Measurements from ENCODE around the gene VAV2.

Gene VAV2

GRCh38 chr9:133801739-133802138 is 190.4 kb downstream of the VAV2 start:
- H3K27ac Mint-ChIP-seq: no peak overlapping the region
- no peaks in the 10 kb centered on the region for H3K27me3 Mint-ChIP-seq
- no peaks in the 10 kb centered on the region for H3K4me1 Mint-ChIP-seq
- H3K9me3 Mint-ChIP-seq: no peaks in the 10 kb centered on the region
- no peak overlapping the region for H3K4me3 Mint-ChIP-seq
- H3K36me3 Mint-ChIP-seq: no peaks in the 10 kb centered on the region

- H3K4me3 Mint-ChIP-seq: no peak overlapping the region
- no peak overlapping the region for H3K27ac Mint-ChIP-seq
- no peaks in the 10 kb centered on the region for H3K36me3 Mint-ChIP-seq
- no peaks in the 10 kb centered on the region for H3K9me3 Mint-ChIP-seq
- no peaks in the 10 kb centered on the region for H3K4me1 Mint-ChIP-seq
- H3K27me3 Mint-ChIP-seq: no peaks in the 10 kb centered on the region
Observed at GRCh38 chr9:133800266-133800665, 191.9 kb downstream of the VAV2 start.

DNA sequence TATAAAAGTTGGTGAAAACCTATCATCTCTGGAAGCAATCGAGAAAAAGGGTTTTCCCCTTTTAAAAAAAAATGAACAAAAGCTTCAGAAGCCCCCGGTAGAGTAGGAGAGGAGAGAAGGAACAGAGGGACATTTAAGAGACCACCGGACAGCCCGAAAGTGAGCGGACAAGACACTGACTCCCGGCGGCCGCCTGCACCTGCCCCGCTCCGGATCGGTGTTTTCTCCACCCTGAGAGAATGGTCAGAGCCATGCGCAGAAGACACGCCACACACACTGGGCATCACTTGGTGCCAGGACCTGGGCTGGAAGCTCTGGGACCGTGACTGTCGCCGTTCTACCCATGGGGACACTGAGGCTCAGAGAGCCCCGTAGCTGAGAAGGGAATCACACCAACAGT is 192.4 kb downstream of the VAV2 start:
- Mint-ChIP-seq H3K4me1 (no peaks in the 10 kb centered on the region), H3K4me3 (no peak overlapping the region), H3K27ac (no peak overlapping the region), H3K9me3 (no peaks in the 10 kb centered on the region), H3K27me3 (no peaks in the 10 kb centered on the region), H3K36me3 (no peaks in the 10 kb centered on the region)

DNA sequence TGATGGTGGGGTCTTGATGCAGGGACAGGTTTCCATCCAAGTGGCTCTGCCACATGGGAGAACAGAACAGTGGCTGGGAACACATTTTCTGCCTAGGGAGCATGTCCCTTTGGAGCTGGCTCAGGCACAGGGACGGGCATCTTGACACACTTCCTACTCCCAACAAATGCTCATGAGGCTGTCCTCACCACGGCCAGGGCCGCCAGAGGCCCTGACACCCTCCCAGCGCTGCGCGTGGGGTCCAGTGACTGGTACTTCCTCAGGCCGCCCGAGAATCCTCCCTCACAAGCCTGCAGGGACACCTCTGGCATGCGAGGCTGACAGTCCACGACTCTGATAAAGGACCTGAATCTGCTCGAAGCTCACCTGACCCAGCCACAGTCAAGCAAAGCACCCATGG is 193.0 kb downstream of the VAV2 start:
- Mint-ChIP-seq H3K4me1 (no peaks in the 10 kb centered on the region), H3K9me3 (no peaks in the 10 kb centered on the region), H3K36me3 (no peaks in the 10 kb centered on the region)

DNA sequence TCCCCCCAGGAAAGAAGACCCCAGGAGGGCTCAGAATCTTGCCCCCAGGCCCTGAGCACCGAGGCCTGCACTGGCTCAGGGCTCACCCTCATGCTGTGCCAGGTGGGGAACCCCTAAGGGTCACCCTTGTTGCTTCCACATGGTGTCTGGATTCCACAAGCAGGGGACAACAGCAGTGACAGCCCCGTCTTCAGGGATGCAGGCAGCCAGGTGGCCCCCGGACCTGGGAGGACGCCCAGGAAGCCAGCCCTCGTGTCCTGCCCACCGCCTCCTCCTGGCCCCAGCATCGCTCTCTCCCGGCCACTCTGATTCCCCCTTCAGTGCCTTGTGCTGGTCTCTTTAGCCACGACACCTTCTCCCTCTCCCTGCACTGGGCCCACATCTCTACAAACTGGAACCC is 194.0 kb downstream of the VAV2 start:
- Mint-ChIP-seq H3K36me3 (no peaks in the 10 kb centered on the region), H3K27me3 (no peaks in the 10 kb centered on the region), H3K27ac (no peak overlapping the region), H3K4me1 (no peaks in the 10 kb centered on the region), H3K9me3 (no peaks in the 10 kb centered on the region), H3K4me3 (no peak overlapping the region)

More for the DNA sequence above, 193.0 kb downstream of the VAV2 start:
- no peak overlapping the region for H3K27ac Mint-ChIP-seq
- H3K27me3 Mint-ChIP-seq: no peaks in the 10 kb centered on the region
- no peak overlapping the region for H3K4me3 Mint-ChIP-seq

DNA sequence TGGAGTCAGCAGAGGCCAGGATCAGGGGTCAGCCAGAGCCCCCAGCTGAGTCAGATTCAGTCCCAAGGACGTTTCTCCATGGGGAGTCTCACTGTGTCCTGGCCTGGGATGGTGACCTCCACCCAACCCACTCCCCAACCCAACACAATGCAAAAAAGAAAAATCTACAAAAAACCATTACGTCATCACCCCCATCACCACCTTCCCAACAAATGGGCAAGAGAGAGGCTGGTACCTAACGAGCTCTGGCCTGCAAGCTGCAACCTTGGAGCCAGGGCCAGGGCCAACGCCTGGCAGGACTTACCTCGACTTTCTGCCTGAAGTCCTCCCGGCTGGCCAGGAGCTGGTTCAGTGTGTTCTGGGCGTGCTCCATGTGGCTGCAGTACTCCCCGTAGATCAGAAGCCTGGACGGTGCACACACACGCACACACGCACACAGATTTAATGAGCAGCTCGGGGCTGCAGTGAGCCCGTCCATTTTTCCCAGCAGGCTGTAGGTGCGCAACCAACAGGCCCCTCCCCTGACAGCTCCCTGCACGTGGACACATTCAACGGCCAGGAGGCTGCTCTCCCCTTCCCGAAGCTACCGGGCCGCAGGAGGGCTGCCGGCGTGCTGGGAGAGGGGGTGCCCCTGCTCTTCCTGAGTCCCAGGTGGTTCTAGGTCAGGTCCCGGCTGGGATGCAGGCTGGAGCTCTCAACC is 194.6 kb downstream of the VAV2 start:
- no peaks in the 10 kb centered on the region for H3K36me3 Mint-ChIP-seq
- no peaks in the 10 kb centered on the region for H3K4me1 Mint-ChIP-seq
- H3K4me3 Mint-ChIP-seq: no peak overlapping the region
- no peaks in the 10 kb centered on the region for H3K27me3 Mint-ChIP-seq
- H3K9me3 Mint-ChIP-seq: no peaks in the 10 kb centered on the region
- no peak overlapping the region for H3K27ac Mint-ChIP-seq

- no peaks in the 10 kb centered on the region for H3K9me3 Mint-ChIP-seq
- no peaks in the 10 kb centered on the region for H3K27me3 Mint-ChIP-seq
- H3K4me3 Mint-ChIP-seq: no peak overlapping the region
- no peaks in the 10 kb centered on the region for H3K4me1 Mint-ChIP-seq
- no peak overlapping the region for H3K27ac Mint-ChIP-seq
- no peaks in the 10 kb centered on the region for H3K36me3 Mint-ChIP-seq
Observed at GRCh38 chr9:133796562-133796961, 195.6 kb downstream of the VAV2 start.

GRCh38 chr9:133795049-133795448 is 197.1 kb downstream of the VAV2 start:
- Mint-ChIP-seq H3K27me3 (no peaks in the 10 kb centered on the region), H3K4me3 (no peak overlapping the region), H3K27ac (no peak overlapping the region), H3K4me1 (no peaks in the 10 kb centered on the region), H3K36me3 (no peaks in the 10 kb centered on the region), H3K9me3 (no peaks in the 10 kb centered on the region)

GRCh38 chr9:133794016-133794760 is 197.9 kb downstream of the VAV2 start:
- Mint-ChIP-seq H3K36me3 (no peaks in the 10 kb centered on the region), H3K27me3 (no peaks in the 10 kb centered on the region), H3K9me3 (no peaks in the 10 kb centered on the region), H3K27ac (no peak overlapping the region), H3K4me3 (no peak overlapping the region), H3K4me1 (no peaks in the 10 kb centered on the region)

- H3K27me3 Mint-ChIP-seq: no peaks in the 10 kb centered on the region
- no peak overlapping the region for H3K27ac Mint-ChIP-seq
- no peaks in the 10 kb centered on the region for H3K4me1 Mint-ChIP-seq
- H3K4me3 Mint-ChIP-seq: no peak overlapping the region
- no peaks in the 10 kb centered on the region for H3K9me3 Mint-ChIP-seq
- H3K36me3 Mint-ChIP-seq: no peaks in the 10 kb centered on the region
Observed at GRCh38 chr9:133793471-133793870, 198.7 kb downstream of the VAV2 start.

GRCh38 chr9:133792721-133793470 is 199.2 kb downstream of the VAV2 start:
- Mint-ChIP-seq H3K36me3 (no peaks in the 10 kb centered on the region), H3K27me3 (no peaks in the 10 kb centered on the region), H3K9me3 (no peaks in the 10 kb centered on the region), H3K4me1 (no peaks in the 10 kb centered on the region), H3K27ac (no peak overlapping the region), H3K4me3 (no peak overlapping the region)

DNA sequence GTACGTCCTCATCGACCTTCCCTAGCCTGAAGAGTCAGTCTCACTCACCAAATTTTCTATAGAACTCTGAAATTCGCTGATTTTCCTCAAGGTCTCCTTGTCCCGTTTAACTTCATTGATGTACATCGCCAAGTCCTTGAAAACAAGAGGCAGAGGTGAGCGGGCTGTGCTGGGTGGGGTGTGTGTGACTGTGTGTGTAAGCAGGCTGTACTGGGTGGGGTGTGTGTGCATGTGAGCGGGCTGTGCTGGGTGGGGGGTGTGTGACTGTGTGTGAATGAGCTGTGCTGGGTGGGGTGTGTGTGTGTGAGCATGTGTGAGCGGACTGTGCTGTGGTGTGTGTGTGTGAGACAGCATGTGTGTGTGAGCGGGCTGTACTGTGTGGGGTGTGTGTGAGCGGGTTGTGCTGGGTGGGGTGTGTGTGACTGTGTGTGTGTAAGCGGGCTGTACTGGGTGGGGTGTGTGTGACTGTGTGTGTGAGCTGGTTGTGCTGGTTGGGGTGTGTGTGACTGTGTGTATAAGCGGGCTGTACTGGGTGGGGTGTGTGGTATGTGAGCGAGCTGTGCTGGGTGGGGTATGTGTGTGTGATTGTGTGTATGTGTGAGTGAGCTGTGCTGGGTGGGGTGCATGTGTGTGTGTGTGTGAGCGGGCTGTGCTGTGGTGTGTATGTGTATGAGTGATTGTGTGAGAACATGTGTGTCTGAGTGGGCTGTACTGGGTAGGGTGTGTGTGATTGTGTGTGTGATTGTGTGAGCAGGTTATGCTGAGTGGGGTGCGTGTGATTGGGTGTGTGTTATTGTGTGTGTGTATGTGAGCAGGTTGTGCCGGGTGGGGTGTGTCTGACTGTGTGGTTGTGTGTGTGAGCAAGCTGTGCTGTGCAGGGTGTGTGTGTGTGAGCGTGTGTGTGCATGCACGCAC is 200.1 kb downstream of the VAV2 start:
- H3K9me3 Mint-ChIP-seq: no peaks in the 10 kb centered on the region
- no peaks in the 10 kb centered on the region for H3K36me3 Mint-ChIP-seq
- no peaks in the 10 kb centered on the region for H3K4me1 Mint-ChIP-seq
- H3K27me3 Mint-ChIP-seq: no peaks in the 10 kb centered on the region
- no peak overlapping the region for H3K27ac Mint-ChIP-seq
- no peak overlapping the region for H3K4me3 Mint-ChIP-seq

DNA sequence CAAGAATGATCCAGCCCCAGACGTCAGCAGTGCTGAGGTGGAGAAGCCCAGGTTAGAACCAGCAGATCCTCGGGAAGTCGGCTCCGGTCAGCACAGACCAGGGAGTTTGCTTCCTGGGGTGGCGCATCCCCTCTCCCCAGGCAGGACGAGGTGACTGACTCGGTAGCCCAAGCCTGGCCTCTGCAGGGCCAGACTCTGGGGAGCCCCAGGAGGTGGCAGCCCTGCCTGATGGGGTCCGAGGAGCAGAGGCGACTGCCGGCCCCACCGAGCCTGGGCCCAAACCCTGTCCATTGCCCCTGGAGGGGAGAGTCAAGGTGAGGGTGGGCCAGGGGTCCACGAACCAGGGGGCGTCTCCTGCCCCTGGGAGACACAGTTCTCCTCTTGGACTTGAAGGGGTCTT is 201.1 kb downstream of the VAV2 start:
- H3K36me3 Mint-ChIP-seq: no peaks in the 10 kb centered on the region
- no peak overlapping the region for H3K27ac Mint-ChIP-seq
- no peaks in the 10 kb centered on the region for H3K9me3 Mint-ChIP-seq
- H3K4me1 Mint-ChIP-seq: no peaks in the 10 kb centered on the region
- H3K4me3 Mint-ChIP-seq: no peak overlapping the region
- H3K27me3 Mint-ChIP-seq: no peaks in the 10 kb centered on the region

GRCh38 chr9:133789778-133790177 is 202.3 kb downstream of the VAV2 start:
- H3K9me3 Mint-ChIP-seq: no peaks in the 10 kb centered on the region
- H3K36me3 Mint-ChIP-seq: no peaks in the 10 kb centered on the region
- no peak overlapping the region for H3K4me3 Mint-ChIP-seq
- H3K27me3 Mint-ChIP-seq: no peaks in the 10 kb centered on the region
- H3K27ac Mint-ChIP-seq: no peak overlapping the region
- H3K4me1 Mint-ChIP-seq: no peaks in the 10 kb centered on the region
